ENCODE measurements around the gene PLEKHH1. TPM values are rescaled to one million over a fixed set of nuclear protein-coding genes. Genes with fewer than 3 reads are reported as not detected.

Gene PLEKHH1
- total RNA-seq, 1 experiment from 2014 or later, result 35.3 TPM

DNA sequence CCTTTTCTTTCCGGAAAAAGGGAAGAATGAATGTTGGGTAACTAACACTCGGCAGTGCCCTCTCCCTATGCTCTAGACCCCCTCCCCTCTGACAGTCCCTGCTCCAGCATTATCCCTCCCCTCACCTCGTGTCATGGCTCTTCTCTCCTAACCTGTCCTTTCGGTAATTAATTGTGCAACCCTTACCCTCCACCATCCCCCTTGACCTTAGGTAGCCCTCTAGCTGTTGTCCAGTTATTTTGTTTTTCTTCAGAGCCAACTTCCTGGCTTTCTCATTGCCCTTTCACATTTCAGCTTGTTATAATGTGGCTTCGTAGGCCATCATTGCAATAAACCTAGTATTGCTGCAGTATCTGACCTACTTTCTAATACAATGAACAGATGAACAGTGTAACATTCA lies 97.8 kb downstream of the PLEKHH1 start:
- H2BK12ac ChIP-seq (ENCODE audit: insufficient read length, low read depth, low read length), result no peak overlapping the region
- Mint-ChIP-seq H3K27ac (no peak overlapping the region), H3K9me3 (no peaks in the 10 kb centered on the region), H3K4me3 (no peak overlapping the region), H3K27me3 (ENCODE audit: low read depth) (no peaks in the 10 kb centered on the region), H3K36me3 (ENCODE audit: insufficient read depth in 1 of 3, low read depth in 3 of 3) (peaks cover 5 to 6% (median 6%) of the 10 kb centered on the region in 3 experiments; a peak in 5 of 7 replicates), H3K4me1 (no peaks in the 10 kb centered on the region)
- DNase-seq, result no peak
- no peak overlapping the region for H3K4ac ChIP-seq (ENCODE audit: low read depth, low read length)
- no peak overlapping the region for H2BK15ac ChIP-seq (ENCODE audit: low read depth, low read length)
- no peak overlapping the region for H3K27ac ChIP-seq (ENCODE audit: insufficient read length, low read depth, low read length)
- H3K79me2 ChIP-seq (ENCODE audit: insufficient read depth, low read length), result no peaks in the 10 kb centered on the region
- H2BK20ac ChIP-seq (ENCODE audit: low read depth, low read length, poor library complexity, severe bottlenecking), result no peak overlapping the region
- no peak overlapping the region for H2AK5ac ChIP-seq (ENCODE audit: insufficient read length, low read length)
- H3K56ac ChIP-seq (ENCODE audit: insufficient read length, low read depth, low read length), result no peak overlapping the region
- no peak overlapping the region for H2AFZ ChIP-seq (ENCODE audit: low read length)
- H3K79me1 ChIP-seq (ENCODE audit: insufficient read depth, low read depth, low read length, poor library complexity, severe bottlenecking), result no peaks in the 10 kb centered on the region
- H4K20me1 ChIP-seq (ENCODE audit: control insufficient read depth, insufficient read depth, insufficient read length), result no peaks in the 10 kb centered on the region
- TF ChIP-seq, protein P1, sequence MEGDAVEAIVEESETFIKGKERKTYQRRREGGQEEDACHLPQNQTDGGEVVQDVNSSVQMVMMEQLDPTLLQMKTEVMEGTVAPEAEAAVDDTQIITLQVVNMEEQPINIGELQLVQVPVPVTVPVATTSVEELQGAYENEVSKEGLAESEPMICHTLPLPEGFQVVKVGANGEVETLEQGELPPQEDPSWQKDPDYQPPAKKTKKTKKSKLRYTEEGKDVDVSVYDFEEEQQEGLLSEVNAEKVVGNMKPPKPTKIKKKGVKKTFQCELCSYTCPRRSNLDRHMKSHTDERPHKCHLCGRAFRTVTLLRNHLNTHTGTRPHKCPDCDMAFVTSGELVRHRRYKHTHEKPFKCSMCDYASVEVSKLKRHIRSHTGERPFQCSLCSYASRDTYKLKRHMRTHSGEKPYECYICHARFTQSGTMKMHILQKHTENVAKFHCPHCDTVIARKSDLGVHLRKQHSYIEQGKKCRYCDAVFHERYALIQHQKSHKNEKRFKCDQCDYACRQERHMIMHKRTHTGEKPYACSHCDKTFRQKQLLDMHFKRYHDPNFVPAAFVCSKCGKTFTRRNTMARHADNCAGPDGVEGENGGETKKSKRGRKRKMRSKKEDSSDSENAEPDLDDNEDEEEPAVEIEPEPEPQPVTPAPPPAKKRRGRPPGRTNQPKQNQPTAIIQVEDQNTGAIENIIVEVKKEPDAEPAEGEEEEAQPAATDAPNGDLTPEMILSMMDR (conservative IDR thresholded peaks at IDR 0.05), result no peak
- H3K18ac ChIP-seq (ENCODE audit: insufficient read length, low read depth, low read length), result no peak overlapping the region
- no peak overlapping the region for H3K14ac ChIP-seq (ENCODE audit: insufficient read depth, low read length)
- H3K9me3 ChIP-seq (ENCODE audit: control insufficient read depth, low read depth, low read length), result no peaks in the 10 kb centered on the region
- no peak overlapping the region for H3K9ac ChIP-seq (ENCODE audit: extremely low read depth, insufficient read length, low read length)
- H2BK120ac ChIP-seq (ENCODE audit: low read depth, low read length, poor library complexity, severe bottlenecking), result no peak overlapping the region
- no peak overlapping the region for H3T11ph ChIP-seq (ENCODE audit: low read length)
- H4K91ac ChIP-seq (ENCODE audit: insufficient read length, low read depth, low read length), result no peak overlapping the region
- H3K23ac ChIP-seq (ENCODE audit: insufficient read length, low read depth, low read length), result no peak overlapping the region
- no peaks in the 10 kb centered on the region for H3K23me2 ChIP-seq (ENCODE audit: insufficient read length, low read depth, low read length, poor library complexity, severe bottlenecking)
- H2BK5ac ChIP-seq (ENCODE audit: insufficient read length, low read length), result no peak overlapping the region
- H3K27me3 ChIP-seq (ENCODE audit: insufficient read depth, low read length), result no peaks in the 10 kb centered on the region
- H3K4me2 ChIP-seq (ENCODE audit: insufficient read depth, insufficient read length, low read length), result no peak overlapping the region
- no CpG with 5 or more reads among the region's 5 CpGs for WGBS (ENCODE audit: extremely low coverage, insufficient read length, low lambda C conversion rate)
- H4K8ac ChIP-seq (replicated peaks; ENCODE audit: insufficient read length, low read depth, low read length), result no peak overlapping the region
- H3K4me1 ChIP-seq (ENCODE audit: insufficient read depth, low read length), result no peaks in the 10 kb centered on the region
- H4K5ac ChIP-seq (ENCODE audit: insufficient read length, low read depth, low read length), result no peak overlapping the region

Measured in H9 (cell line).